ENCODE measurements around the gene IL37.

DNA sequence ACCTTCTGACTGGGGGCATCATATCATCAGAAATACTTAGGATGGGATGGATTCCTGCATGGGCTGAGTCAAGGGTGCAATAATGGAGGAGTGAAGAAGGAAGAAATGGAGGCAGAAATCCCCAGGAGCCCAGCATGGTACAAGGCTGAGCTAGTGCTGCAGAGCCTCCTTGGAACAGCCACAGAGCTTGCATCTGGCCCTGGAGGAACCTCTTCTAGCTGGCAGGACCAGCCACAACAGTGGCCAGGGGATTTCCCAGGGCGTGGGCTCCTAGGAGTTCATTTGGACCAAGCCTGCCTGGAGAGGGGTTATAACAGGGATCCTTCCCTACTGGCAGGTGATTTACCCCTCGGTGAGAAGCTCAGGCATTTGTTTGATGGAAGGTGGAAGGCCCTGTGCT, 4.7 kb upstream of the IL37 start:
- TF ChIP-seq, protein P1, sequence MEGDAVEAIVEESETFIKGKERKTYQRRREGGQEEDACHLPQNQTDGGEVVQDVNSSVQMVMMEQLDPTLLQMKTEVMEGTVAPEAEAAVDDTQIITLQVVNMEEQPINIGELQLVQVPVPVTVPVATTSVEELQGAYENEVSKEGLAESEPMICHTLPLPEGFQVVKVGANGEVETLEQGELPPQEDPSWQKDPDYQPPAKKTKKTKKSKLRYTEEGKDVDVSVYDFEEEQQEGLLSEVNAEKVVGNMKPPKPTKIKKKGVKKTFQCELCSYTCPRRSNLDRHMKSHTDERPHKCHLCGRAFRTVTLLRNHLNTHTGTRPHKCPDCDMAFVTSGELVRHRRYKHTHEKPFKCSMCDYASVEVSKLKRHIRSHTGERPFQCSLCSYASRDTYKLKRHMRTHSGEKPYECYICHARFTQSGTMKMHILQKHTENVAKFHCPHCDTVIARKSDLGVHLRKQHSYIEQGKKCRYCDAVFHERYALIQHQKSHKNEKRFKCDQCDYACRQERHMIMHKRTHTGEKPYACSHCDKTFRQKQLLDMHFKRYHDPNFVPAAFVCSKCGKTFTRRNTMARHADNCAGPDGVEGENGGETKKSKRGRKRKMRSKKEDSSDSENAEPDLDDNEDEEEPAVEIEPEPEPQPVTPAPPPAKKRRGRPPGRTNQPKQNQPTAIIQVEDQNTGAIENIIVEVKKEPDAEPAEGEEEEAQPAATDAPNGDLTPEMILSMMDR (IDR thresholded peaks at IDR 0.05) = no peak
- no peak for TF ChIP-seq POLR2A (IDR thresholded peaks at IDR 0.05)

Measured in adrenal gland (tissue), 5 donors.